Ovary (tissue), 3 donors: Measurements from ENCODE around the gene AKAP17A.

Experiments
- CTCF ChIP-seq, 3 donors: fragments of 450-650 bp in 2 of 3; fragments of 200-600 bp in 1 of 3; IDR thresholded peaks; one replicate each; pipeline versions ENCODE4 v1.5.1 to v1.8.0; 2016 to 2022; ENCODE audit warnings: antibody characterized with exemption in 3 of 3, mild to moderate bottlenecking in 1 of 3
- EP300 ChIP-seq: sonication (generic); formaldehyde crosslinking; IDR thresholded peaks from one replicate; pipeline ENCODE4 v1.6.1; 2017; ENCODE audit warnings: antibody characterized with exemption
- donor health status: DM: no; HTN: no; CAD: no.

- TF ChIP-seq CTCF (IDR thresholded peaks at IDR 0.05) (no peak), EP300 (no peak)
Measured at GRCh38 chrX:1610736-1611135, 19.3 kb downstream of the AKAP17A start.
